ENCODE data around the gene C3orf49.

C3orf49 gene

GRCh38 chr3:63880653-63881052 is 61.6 kb downstream of the C3orf49 start:
- DNase-seq: no peak

DNA sequence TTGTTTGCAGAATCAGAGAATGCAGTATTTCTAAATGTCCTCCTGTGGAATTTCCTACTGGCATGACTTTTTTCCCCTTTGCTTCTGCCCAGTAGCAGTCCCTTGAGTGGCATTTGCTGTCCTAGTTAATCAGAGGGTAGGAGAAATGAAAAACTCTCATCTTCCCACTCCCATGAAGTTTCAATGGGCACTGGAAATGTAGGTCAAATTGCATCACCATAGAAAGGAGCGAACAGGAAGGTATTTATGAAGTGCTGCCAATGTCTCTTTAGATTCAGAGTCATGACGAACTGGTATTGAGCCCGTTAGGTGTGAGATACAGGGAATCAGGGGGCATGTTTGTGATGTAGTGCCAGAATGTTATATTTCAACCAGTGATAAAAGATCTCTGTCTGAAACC is 67.8 kb downstream of the C3orf49 start:
- DNase-seq: no peak

DNA sequence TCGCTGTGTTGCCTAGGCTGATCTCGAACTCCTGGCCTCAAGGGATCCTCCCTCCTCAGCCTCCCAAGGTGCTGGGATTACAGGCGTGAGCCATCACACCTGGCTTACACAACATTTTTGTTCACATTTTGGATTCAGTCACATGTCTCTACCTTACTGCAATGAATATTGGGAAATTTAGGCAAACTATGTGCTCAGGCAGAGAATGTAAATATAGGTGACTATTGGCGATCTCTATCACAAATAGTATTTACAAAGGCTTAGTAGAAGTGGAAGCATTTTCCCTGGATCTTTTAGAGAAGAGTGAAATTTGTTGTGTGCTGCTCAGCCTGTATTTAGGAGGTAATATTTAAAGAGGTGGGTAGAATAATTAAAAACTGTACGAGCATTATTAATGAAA is 72.4 kb downstream of the C3orf49 start:
- no peak for DNase-seq

DNA sequence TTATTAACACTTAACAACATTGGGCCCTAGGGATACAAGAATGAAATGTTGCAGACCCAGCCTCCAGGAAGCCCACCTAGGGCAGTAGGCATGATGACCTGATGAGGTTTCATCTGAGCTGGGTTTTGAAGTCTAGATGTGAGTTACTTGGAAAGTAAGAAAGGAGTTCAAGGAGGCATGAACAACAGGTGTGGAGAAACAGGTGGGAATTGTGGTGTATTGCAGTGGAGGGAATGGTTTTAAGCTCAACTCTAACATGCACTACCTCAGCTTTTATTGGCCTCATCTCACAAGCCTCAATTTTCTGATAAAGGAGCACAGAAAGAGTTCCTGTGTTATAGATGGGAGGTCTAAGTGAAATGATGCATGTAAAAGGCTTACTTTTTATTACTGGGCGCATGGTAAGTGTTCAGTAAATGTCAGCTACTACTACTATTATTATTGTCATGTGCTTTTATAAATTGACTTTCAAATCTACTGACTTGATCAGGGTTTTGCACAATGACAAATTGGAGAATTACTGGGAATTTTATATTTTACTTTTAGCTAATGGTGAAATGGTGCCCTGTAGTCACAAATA is 73.8 kb downstream of the C3orf49 start:
- DNase-seq: no peak

GRCh38 chr3:63895422-63896189 is 76.5 kb downstream of the C3orf49 start:
- no peak for DNase-seq

DNA sequence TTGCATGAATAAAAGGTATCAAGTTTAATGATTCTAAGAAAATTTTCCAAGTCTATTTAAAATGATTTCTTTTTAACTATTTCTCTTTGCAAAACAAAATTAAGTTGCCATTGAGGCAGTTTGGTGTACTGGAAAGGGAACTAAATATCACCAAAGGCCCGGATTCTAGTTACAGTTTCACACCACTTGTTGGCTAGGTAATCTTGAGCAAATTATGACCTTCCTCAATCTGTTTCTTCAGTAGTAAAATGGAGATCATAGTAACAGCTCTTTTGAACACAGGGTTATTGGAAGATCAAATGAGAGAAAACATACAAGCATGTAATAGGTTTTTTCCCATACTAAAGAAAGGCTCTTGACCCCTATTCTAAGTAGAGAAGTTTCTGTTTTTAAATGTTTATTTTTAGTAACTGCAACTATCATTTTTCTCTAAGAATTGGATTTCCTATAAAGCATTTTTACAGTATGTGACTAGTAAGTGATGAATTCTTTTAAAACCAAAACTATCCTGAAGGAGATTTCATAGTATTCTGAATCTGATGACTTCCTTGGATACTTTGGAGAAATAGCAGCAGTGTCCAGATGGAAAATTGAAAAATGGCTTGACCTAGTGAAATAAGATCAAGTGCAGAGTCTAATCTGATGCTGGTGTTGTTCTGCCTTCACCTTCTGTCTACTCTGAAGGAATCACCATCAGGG is 77.4 kb downstream of the C3orf49 start:
- no peak for DNase-seq

Measured in nucleus accumbens (tissue), 56 donors.